Right lobe of liver (tissue), 4 donors: ENCODE results near the gene HEXB.

ENCODE experiments used
- CTCF ChIP-seq, 4 donors: fragments of 200-600 bp in 3 of 4; fragments of 450-650 bp in 1 of 4; IDR thresholded peaks; one replicate each; pipeline versions ENCODE4 v1.5.1 to v1.8.0; 2016 to 2022; ENCODE audit warnings: antibody characterized with exemption in 4 of 4, mild to moderate bottlenecking in 2 of 4
- POLR2A ChIP-seq: fragments of 450-650 bp; IDR thresholded peaks from one replicate; pipeline ENCODE4 v1.6.1; 2017; ENCODE audit warnings: antibody characterized with exemption, mild to moderate bottlenecking
- donor health status: DM: no; HTN: no; CAD: no.
- donor health status: DM: no; HTN: no; CAD: no.
- donor health status: DM: no; HTN: yes; CAD: no.

- TF ChIP-seq CTCF (IDR thresholded peaks at IDR 0.05) (no peak), POLR2A (no peak)
Observed at GRCh38 chr5:74664551-74664950, 20.5 kb upstream of the HEXB start.
